ENCODE results near the gene EFCC1. TPM values are rescaled to one million over a fixed set of nuclear protein-coding genes. Genes with fewer than 3 reads are reported as not detected.

EFCC1 gene
- total and polyA plus RNA-seq, 2 experiments from 2014 or later, result 0.07 TPM; not detected in 1

GRCh38 chr3:129059311-129059958, 58.3 kb downstream of the EFCC1 start:
- no peak for DNase-seq (ENCODE audit: low read depth in 1 of 2, low spot score in 1 of 2)
- TF ChIP-seq CTCF (IDR thresholded peaks at IDR 0.05; ENCODE audit: low read depth, low read length), result no peak
- Histone ChIP-seq H3K36me3 (no peaks in the 10 kb centered on the region), H3K27me3 (no peaks in the 10 kb centered on the region), H3K4me1 (ENCODE audit: low read depth) (peaks cover 6% of the 10 kb centered on the region), H3K9me3 (ENCODE audit: low read depth) (no peaks in the 10 kb centered on the region), H3K4me3 (no peak overlapping the region), H3K27ac (no peak overlapping the region)

GRCh38 chr3:129060276-129061022, 59.3 kb downstream of the EFCC1 start, which contains the start of gene GP9:
Gene GP9, plus strand, starts transcription at chr3:129060779. Its CDS starts 961 bp downstream, at chr3:129061740.
- Histone ChIP-seq H3K9me3 (ENCODE audit: low read depth) (no peaks in the 10 kb centered on the region), H3K36me3 (no peaks in the 10 kb centered on the region), H3K4me1 (ENCODE audit: low read depth) (no peaks in the 10 kb centered on the region), H3K4me3 (no peak within 1 kb of the TSS), H3K27ac (no peak within 1 kb of the TSS), H3K27me3 (no peaks in the 10 kb centered on the region)
- DNase-seq (ENCODE audit: low read depth in 1 of 2, low spot score in 1 of 2), result no peak
- TF ChIP-seq CTCF (IDR thresholded peaks at IDR 0.05; ENCODE audit: low read depth, low read length), result no peak

DNA sequence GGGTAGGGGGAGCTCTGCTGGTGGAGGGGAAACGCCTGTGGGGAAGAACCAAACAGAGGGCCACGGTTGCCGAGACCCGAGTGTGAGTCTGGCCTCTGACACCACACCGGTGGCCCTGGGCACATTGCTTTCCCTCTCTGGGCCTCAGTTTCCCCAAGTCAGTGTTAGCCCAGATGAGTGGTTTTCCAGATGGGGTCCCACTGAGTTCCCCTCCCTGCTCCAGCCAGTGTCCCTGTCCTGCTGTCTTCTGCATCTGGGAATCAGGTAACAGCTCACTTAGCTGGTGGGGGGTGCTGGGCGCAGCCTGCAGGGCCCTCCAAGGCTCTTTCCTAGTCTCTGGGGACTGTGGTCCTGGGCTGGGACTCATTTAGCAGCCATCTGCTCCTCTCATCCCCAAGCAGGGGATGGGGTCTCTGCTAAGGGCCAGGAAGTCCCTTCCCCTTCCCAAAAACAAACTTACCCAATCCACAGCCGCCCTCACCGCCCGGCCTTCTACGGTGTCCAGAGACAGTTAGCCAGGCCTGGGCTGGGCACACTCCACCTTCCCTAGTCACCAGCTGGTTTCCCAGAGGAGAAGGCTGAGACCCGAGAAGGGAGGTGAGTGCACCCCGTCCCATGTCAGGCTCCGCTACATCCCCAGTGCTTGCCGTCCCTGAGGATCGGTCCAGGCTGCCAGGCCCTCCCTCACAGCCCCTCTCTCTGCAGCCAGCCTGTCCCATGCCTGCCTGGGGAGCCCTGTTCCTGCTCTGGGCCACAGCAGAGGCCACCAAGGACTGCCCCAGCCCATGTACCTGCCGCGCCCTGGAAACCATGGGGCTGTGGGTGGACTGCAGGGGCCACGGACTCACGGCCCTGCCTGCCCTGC, 60.2 kb downstream of the EFCC1 start:
- H3K36me3 ChIP-seq, result no peaks in the 10 kb centered on the region
- H3K4me1 ChIP-seq (ENCODE audit: low read depth), result no peaks in the 10 kb centered on the region
- no peak overlapping the region for H3K27ac ChIP-seq
- no peak for TF ChIP-seq CTCF (IDR thresholded peaks at IDR 0.05; ENCODE audit: low read depth, low read length)
- no peaks in the 10 kb centered on the region for H3K9me3 ChIP-seq (ENCODE audit: low read depth)
- H3K4me3 ChIP-seq, result no peak overlapping the region
- no peaks in the 10 kb centered on the region for H3K27me3 ChIP-seq
- DNase-seq (ENCODE audit: low read depth in 1 of 2, low spot score in 1 of 2), result no peak

GRCh38 chr3:129061888-129062834, 61.1 kb downstream of the EFCC1 start:
- no peaks in the 10 kb centered on the region for H3K27me3 ChIP-seq
- DNase-seq (ENCODE audit: low read depth in 1 of 2, low spot score in 1 of 2), result no peak
- H3K36me3 ChIP-seq, result no peaks in the 10 kb centered on the region
- H3K27ac ChIP-seq, result no peak overlapping the region
- TF ChIP-seq CTCF (IDR thresholded peaks at IDR 0.05; ENCODE audit: low read depth, low read length), result no peak
- H3K9me3 ChIP-seq (ENCODE audit: low read depth), result no peaks in the 10 kb centered on the region
- H3K4me3 ChIP-seq, result no peak overlapping the region
- H3K4me1 ChIP-seq (ENCODE audit: low read depth), result no peaks in the 10 kb centered on the region

Measured in cardiac muscle cell (in vitro differentiated cells and primary cell).